HEK293 (cell line): ENCODE results near the gene BACH2.

ENCODE experiments used
- CTCF ChIP-seq: fragments of 450-650 bp; formaldehyde crosslinking; IDR thresholded peaks from 2 replicates; pipeline ENCODE4 v1.5.1; 2016; ENCODE audit warnings: missing biosample characterization, missing genetic modification characterization
- IKZF3 ChIP-seq: fragments of 450-650 bp; IDR thresholded peaks from 2 replicates; pipeline ENCODE4 v1.5.0; 2018; ENCODE audit warnings: missing biosample characterization, mild to moderate bottlenecking, missing genetic modification characterization, moderate library complexity
- PRDM10 ChIP-seq: fragments of 450-650 bp; formaldehyde crosslinking; IDR thresholded peaks from 2 replicates; pipeline ENCODE4 v1.5.1; 2016; ENCODE audit warnings: missing biosample characterization, missing genetic modification characterization
- SCRT1 ChIP-seq: fragments of 450-650 bp; formaldehyde crosslinking; IDR thresholded peaks from 2 replicates; pipeline ENCODE4 v1.5.1; 2016; ENCODE audit warnings: missing biosample characterization, missing genetic modification characterization, borderline replicate concordance
- ZBTB21 ChIP-seq: fragments of 450-650 bp; formaldehyde crosslinking; IDR thresholded peaks from 2 replicates; pipeline ENCODE4 v1.5.1; 2017; ENCODE audit warnings: missing biosample characterization, missing genetic modification characterization
- ZBTB7A ChIP-seq: fragments of 450-650 bp; formaldehyde crosslinking; IDR thresholded peaks from 2 replicates; pipeline ENCODE4 v1.5.1; 2016; ENCODE audit warnings: low read depth, missing biosample characterization, missing genetic modification characterization
- ZFP69B ChIP-seq: fragments of 450-650 bp; formaldehyde crosslinking; IDR thresholded peaks from 2 replicates; pipeline ENCODE4 v1.5.1; 2016; ENCODE audit warnings: missing biosample characterization, missing genetic modification characterization
- ZNF404 ChIP-seq: fragments of 450-650 bp; formaldehyde crosslinking; IDR thresholded peaks from 2 replicates; pipeline ENCODE4 v1.5.1; 2017; ENCODE audit warnings: missing biosample characterization, missing genetic modification characterization
- ZNF416 ChIP-seq: fragments of 450-650 bp; formaldehyde crosslinking; IDR thresholded peaks from 2 replicates; pipeline ENCODE4 v1.5.1; 2016; ENCODE audit warnings: missing biosample characterization, missing genetic modification characterization
- ZNF670 ChIP-seq: fragments of 450-650 bp; formaldehyde crosslinking; IDR thresholded peaks from 2 replicates; pipeline ENCODE4 v1.5.1; 2016; ENCODE audit warnings: missing biosample characterization, missing genetic modification characterization, low read depth
- ZNF776 ChIP-seq: fragments of 450-650 bp; formaldehyde crosslinking; IDR thresholded peaks from 2 replicates; pipeline ENCODE4 v1.5.0; 2017; ENCODE audit warnings: missing biosample characterization, missing genetic modification characterization, borderline replicate concordance
- ZNF785 ChIP-seq: fragments of 450-650 bp; formaldehyde crosslinking; IDR thresholded peaks from 2 replicates; pipeline ENCODE4 v1.5.1; 2016; ENCODE audit warnings: missing biosample characterization, missing genetic modification characterization
- ZNF843 ChIP-seq: fragments of 450-650 bp; formaldehyde crosslinking; IDR thresholded peaks from 2 replicates; pipeline ENCODE4 v1.5.1; 2016; ENCODE audit warnings: missing biosample characterization, missing genetic modification characterization

- TF ChIP-seq CTCF (tag by site-specific recombination) = no peak
- TF ChIP-seq ZNF670 = no peak
- TF ChIP-seq ZBTB21 (tag by site-specific recombination) = no peak
- no peak for TF ChIP-seq IKZF3 (tag by site-specific recombination)
- no peak for TF ChIP-seq PRDM10 (tag by site-specific recombination)
- no peak for TF ChIP-seq ZNF843 (tag by site-specific recombination)
- no peak for TF ChIP-seq ZNF404 (tag by site-specific recombination)
- no peak for TF ChIP-seq ZNF416 (tag by site-specific recombination)
- no peak for TF ChIP-seq ZBTB7A (tag by site-specific recombination)
- TF ChIP-seq SCRT1 (tag by site-specific recombination) = no peak
- no peak for TF ChIP-seq ZNF785 (tag by site-specific recombination)
- TF ChIP-seq ZFP69B (tag by site-specific recombination) = no peak
- no peak for TF ChIP-seq ZNF776 (tag by site-specific recombination)
Observed at GRCh38 chr6:89886378-89887120, 410.1 kb downstream of the BACH2 start.
